ENCODE measurements around the gene LY86. TPM values are rescaled to one million over a fixed set of nuclear protein-coding genes. Genes with fewer than 3 reads are reported as not detected.

LY86 gene
- total RNA-seq, 1 experiment from 2014 or later = not detected

DNA sequence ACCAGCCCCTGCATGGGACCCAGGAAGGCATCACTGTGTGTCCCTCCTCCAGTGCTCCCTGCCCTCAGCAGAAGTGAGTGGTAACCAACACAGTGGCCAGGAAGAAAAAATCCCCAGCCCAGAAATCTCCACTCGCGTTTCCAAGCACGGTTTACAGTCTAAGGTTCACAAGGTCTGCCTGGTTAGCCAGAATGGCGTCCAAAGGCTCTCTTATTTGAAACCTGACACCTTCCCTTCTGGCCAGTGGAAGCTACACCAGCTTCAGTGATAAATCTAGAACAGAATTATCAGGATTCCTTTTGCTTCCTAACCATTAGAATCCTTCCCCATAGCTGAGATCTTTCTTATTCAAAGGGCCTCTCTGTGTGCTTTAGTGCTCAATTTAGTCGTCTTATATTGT is 9.2 kb downstream of the LY86 start:
- Mint-ChIP-seq H3K36me3 (ENCODE audit: insufficient read depth in 1 of 3, low read depth in 3 of 3) (no peaks in the 10 kb centered on the region), H3K27ac (no peak overlapping the region), H3K27me3 (ENCODE audit: low read depth) (peaks cover 1% of the 10 kb centered on the region), H3K9me3 (no peaks in the 10 kb centered on the region), H3K4me3 (no peak overlapping the region), H3K4me1 (peaks cover 7 to 10% of the 10 kb centered on the region in 2 experiments)
- H3K18ac ChIP-seq (ENCODE audit: insufficient read length, low read depth, low read length) = no peak overlapping the region
- H2BK5ac ChIP-seq (ENCODE audit: insufficient read length, low read length) = no peak overlapping the region
- H3K9ac ChIP-seq (ENCODE audit: extremely low read depth, insufficient read length, low read length) = no peak overlapping the region
- H2BK12ac ChIP-seq (ENCODE audit: insufficient read length, low read depth, low read length) = no peak overlapping the region
- H3K79me1 ChIP-seq (ENCODE audit: insufficient read depth, low read depth, low read length, poor library complexity, severe bottlenecking) = no peaks in the 10 kb centered on the region
- no peaks in the 10 kb centered on the region for H3K9me3 ChIP-seq (ENCODE audit: control insufficient read depth, low read depth, low read length)
- H3K23ac ChIP-seq (ENCODE audit: insufficient read length, low read depth, low read length) = no peak overlapping the region
- no peak overlapping the region for H4K5ac ChIP-seq (ENCODE audit: insufficient read length, low read depth, low read length)
- H2BK20ac ChIP-seq (ENCODE audit: low read depth, low read length, poor library complexity, severe bottlenecking) = no peak overlapping the region
- H4K91ac ChIP-seq (ENCODE audit: insufficient read length, low read depth, low read length) = no peak overlapping the region
- no peak overlapping the region for H3K4me2 ChIP-seq (ENCODE audit: insufficient read depth, insufficient read length, low read length)
- no peak overlapping the region for H3K27ac ChIP-seq (ENCODE audit: insufficient read length, low read depth, low read length)
- no peak overlapping the region for H2BK15ac ChIP-seq (ENCODE audit: low read depth, low read length)
- no peak overlapping the region for H3K56ac ChIP-seq (ENCODE audit: insufficient read length, low read depth, low read length)
- no CpG with 5 or more reads among the region's 5 CpGs for WGBS (ENCODE audit: extremely low coverage, insufficient read length, low lambda C conversion rate)
- H3T11ph ChIP-seq (ENCODE audit: low read length) = no peak overlapping the region
- no peaks in the 10 kb centered on the region for H3K79me2 ChIP-seq (ENCODE audit: insufficient read depth, low read length)
- no peak overlapping the region for H3K14ac ChIP-seq (ENCODE audit: insufficient read depth, low read length)
- TF ChIP-seq, protein P1, sequence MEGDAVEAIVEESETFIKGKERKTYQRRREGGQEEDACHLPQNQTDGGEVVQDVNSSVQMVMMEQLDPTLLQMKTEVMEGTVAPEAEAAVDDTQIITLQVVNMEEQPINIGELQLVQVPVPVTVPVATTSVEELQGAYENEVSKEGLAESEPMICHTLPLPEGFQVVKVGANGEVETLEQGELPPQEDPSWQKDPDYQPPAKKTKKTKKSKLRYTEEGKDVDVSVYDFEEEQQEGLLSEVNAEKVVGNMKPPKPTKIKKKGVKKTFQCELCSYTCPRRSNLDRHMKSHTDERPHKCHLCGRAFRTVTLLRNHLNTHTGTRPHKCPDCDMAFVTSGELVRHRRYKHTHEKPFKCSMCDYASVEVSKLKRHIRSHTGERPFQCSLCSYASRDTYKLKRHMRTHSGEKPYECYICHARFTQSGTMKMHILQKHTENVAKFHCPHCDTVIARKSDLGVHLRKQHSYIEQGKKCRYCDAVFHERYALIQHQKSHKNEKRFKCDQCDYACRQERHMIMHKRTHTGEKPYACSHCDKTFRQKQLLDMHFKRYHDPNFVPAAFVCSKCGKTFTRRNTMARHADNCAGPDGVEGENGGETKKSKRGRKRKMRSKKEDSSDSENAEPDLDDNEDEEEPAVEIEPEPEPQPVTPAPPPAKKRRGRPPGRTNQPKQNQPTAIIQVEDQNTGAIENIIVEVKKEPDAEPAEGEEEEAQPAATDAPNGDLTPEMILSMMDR (conservative IDR thresholded peaks at IDR 0.05) = no peak
- no peak overlapping the region for H2BK120ac ChIP-seq (ENCODE audit: low read depth, low read length, poor library complexity, severe bottlenecking)
- H3K4me1 ChIP-seq (ENCODE audit: insufficient read depth, low read length) = peaks cover 2% of the 10 kb centered on the region; the same call in 1 of the 2 replicates
- no peak for DNase-seq
- no peaks in the 10 kb centered on the region for H3K23me2 ChIP-seq (ENCODE audit: insufficient read length, low read depth, low read length, poor library complexity, severe bottlenecking)
- H2AFZ ChIP-seq (ENCODE audit: low read length) = no peak overlapping the region
- no peaks in the 10 kb centered on the region for H3K27me3 ChIP-seq (ENCODE audit: insufficient read depth, low read length)
- H4K8ac ChIP-seq (replicated peaks; ENCODE audit: insufficient read length, low read depth, low read length) = no peak overlapping the region
- H3K4ac ChIP-seq (ENCODE audit: low read depth, low read length) = no peak overlapping the region
- H2AK5ac ChIP-seq (ENCODE audit: insufficient read length, low read length) = no peak overlapping the region
- no peaks in the 10 kb centered on the region for H4K20me1 ChIP-seq (ENCODE audit: control insufficient read depth, insufficient read depth, insufficient read length)

Data from H9 (cell line).